IPS-15b (cell line): ENCODE measurements around the gene FBXW8.

ENCODE experiments used
- H3K27me3 ChIP-seq: one replicate; pipeline ENCODE4 v1.6.1; 2013; ENCODE audit warnings: low read length; ENCODE audit not compliant: control insufficient read depth, insufficient read depth
- H3K36me3 ChIP-seq: one replicate; pipeline ENCODE4 v1.6.1; 2013; ENCODE audit warnings: low read length; ENCODE audit not compliant: control insufficient read depth, insufficient read depth
- H3K4me1 ChIP-seq: one replicate; pipeline ENCODE4 v1.6.1; 2013; ENCODE audit warnings: mild to moderate bottlenecking, low read length; ENCODE audit not compliant: control insufficient read depth, insufficient read depth
- H3K4me3 ChIP-seq: one replicate; pipeline ENCODE4 v1.5.1; 2013; ENCODE audit warnings: low read depth, low read length
- H3K9ac ChIP-seq: one replicate; pipeline ENCODE4 v1.6.1; 2013; ENCODE audit warnings: low read depth, mild to moderate bottlenecking, low read length
- H3K9me3 ChIP-seq: one replicate; pipeline ENCODE4 v1.6.1; 2013; ENCODE audit warnings: mild to moderate bottlenecking, low read length; ENCODE audit not compliant: control insufficient read depth, insufficient read depth

The FBXW8 gene

DNA sequence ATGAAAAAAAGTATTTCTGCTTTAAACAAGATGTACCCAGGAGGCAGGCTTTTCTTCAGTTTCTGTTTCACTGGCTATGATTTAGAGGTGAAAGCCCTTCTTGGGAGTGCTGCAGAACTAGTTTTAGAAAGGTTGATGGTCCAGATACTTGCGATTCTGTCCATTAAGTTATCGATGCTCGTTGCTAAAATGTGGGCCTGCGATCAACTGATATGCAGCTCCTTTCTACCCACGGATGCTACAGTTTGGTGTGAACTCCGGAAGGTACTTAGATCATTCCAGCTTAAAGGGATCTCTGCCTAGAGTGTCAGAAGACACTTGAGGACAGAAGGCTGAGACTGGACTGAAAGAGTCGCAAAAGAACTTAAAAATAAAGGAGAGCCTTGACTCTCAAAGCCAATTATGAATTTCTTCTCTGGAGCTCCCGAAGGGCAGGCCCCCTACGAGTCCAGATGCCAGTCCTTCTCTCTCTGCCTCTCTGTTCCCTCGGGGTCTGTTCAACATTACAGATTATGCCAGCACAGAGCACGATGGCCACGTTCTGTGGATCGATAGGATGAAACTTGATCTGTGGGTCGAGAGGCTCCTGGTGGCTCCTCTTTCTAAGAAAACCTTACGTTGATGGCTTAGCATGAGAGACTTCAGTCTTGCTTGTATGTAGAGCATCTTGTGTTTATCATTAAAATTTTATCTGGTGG is 40.0 kb downstream of the FBXW8 start:
- peaks cover 3% of the 10 kb centered on the region for H3K36me3 ChIP-seq
- H3K4me1 ChIP-seq: no peaks in the 10 kb centered on the region
- H3K27me3 ChIP-seq: no peaks in the 10 kb centered on the region
- H3K4me3 ChIP-seq: no peak overlapping the region
- H3K9me3 ChIP-seq: no peaks in the 10 kb centered on the region
- no peak overlapping the region for H3K9ac ChIP-seq

DNA sequence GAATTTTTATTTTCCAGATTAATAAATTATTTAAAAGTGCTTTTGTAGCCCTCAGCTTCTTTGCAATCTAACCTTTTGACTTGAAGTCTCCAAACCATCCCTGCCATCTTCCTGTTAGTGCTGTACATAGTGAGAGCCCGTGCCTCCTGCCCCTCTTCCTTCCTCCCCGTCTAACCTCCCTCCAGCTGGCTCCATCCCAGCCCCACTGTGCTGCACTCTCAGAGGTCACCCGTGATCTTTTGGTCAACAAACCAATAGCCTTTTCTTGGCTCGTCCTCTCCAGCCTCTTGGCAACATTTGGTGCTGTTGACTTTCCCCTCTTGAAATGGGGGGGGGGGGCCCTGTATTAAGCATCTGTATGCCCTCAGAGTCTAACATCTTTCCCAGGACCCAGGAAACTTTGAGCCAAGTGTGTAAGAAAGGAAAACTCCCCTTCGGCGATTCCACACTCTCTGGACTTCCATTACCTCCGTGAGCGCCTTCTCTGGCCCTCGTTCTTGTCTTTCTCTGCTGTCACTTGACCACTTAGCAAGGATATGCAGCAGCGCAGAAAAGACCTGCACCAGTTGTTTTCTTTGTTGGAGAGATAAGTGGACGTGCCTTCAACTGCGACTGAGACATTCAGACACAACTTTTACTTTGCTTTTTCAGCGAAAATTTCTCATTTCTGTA is 44.1 kb downstream of the FBXW8 start:
- H3K9me3 ChIP-seq: no peaks in the 10 kb centered on the region
- no peaks in the 10 kb centered on the region for H3K36me3 ChIP-seq
- H3K27me3 ChIP-seq: no peaks in the 10 kb centered on the region
- H3K9ac ChIP-seq: no peak overlapping the region
- no peak overlapping the region for H3K4me3 ChIP-seq
- no peaks in the 10 kb centered on the region for H3K4me1 ChIP-seq

- Histone ChIP-seq H3K27me3 (no peaks in the 10 kb centered on the region), H3K4me3 (no peak overlapping the region), H3K9me3 (no peaks in the 10 kb centered on the region), H3K4me1 (no peaks in the 10 kb centered on the region), H3K36me3 (no peaks in the 10 kb centered on the region), H3K9ac (no peak overlapping the region)
These were observed 44.8 kb downstream of the FBXW8 start for GRCh38 chr12:116955382-116956021.

GRCh38 chr12:116958402-116959197 is 47.9 kb downstream of the FBXW8 start:
- Histone ChIP-seq H3K9ac (no peak overlapping the region), H3K9me3 (no peaks in the 10 kb centered on the region), H3K4me3 (no peak overlapping the region), H3K36me3 (no peaks in the 10 kb centered on the region), H3K27me3 (no peaks in the 10 kb centered on the region), H3K4me1 (peaks cover 2% of the 10 kb centered on the region)

DNA sequence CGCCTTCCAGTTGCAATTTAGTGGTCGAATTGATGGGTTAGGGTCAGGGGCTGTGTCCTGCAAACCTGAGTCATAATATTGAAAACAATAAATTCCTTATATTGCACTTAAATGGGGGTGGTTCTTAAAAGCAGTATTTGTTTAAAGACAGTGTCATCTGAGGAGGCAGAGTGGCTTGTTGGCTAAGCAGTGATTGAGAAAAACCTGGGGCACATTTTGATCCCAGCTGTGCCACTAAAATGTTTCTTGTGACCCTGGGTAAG is 48.4 kb downstream of the FBXW8 start:
- peaks cover 2% of the 10 kb centered on the region for H3K4me1 ChIP-seq
- H3K9ac ChIP-seq: no peak overlapping the region
- H3K9me3 ChIP-seq: no peaks in the 10 kb centered on the region
- no peak overlapping the region for H3K4me3 ChIP-seq
- no peaks in the 10 kb centered on the region for H3K36me3 ChIP-seq
- H3K27me3 ChIP-seq: no peaks in the 10 kb centered on the region

GRCh38 chr12:116959845-116960514 is 49.2 kb downstream of the FBXW8 start:
- H3K9me3 ChIP-seq: no peaks in the 10 kb centered on the region
- H3K4me1 ChIP-seq: peaks cover 2% of the 10 kb centered on the region
- no peak overlapping the region for H3K4me3 ChIP-seq
- no peak overlapping the region for H3K9ac ChIP-seq
- H3K27me3 ChIP-seq: no peaks in the 10 kb centered on the region
- peaks cover 2% of the 10 kb centered on the region for H3K36me3 ChIP-seq

- H3K9ac ChIP-seq: peak overlapping the region; percentile 28
- no peak overlapping the region for H3K4me3 ChIP-seq
- H3K4me1 ChIP-seq: peaks cover 2% of the 10 kb centered on the region
These were observed 51.4 kb downstream of the FBXW8 start for GRCh38 chr12:116962197-116962596.

GRCh38 chr12:116962783-116963356 is 52.1 kb downstream of the FBXW8 start:
- Histone ChIP-seq H3K36me3 (peaks cover 6% of the 10 kb centered on the region), H3K4me1 (peaks cover 2% of the 10 kb centered on the region), H3K27me3 (no peaks in the 10 kb centered on the region), H3K9me3 (no peaks in the 10 kb centered on the region), H3K9ac (no peak overlapping the region), H3K4me3 (no peak overlapping the region)

More at GRCh38 chr12:116962197-116962596, 51.4 kb downstream of the FBXW8 start:
- no peaks in the 10 kb centered on the region for H3K27me3 ChIP-seq
- peaks cover 6% of the 10 kb centered on the region for H3K36me3 ChIP-seq
- H3K9me3 ChIP-seq: no peaks in the 10 kb centered on the region

GRCh38 chr12:116964054-116965050 is 53.6 kb downstream of the FBXW8 start:
- Histone ChIP-seq H3K4me1 (peaks cover 2% of the 10 kb centered on the region), H3K9ac (no peak overlapping the region), H3K4me3 (no peak overlapping the region), H3K27me3 (no peaks in the 10 kb centered on the region), H3K9me3 (no peaks in the 10 kb centered on the region), H3K36me3 (peaks cover 6% of the 10 kb centered on the region)

- Histone ChIP-seq H3K4me3 (no peak overlapping the region), H3K9me3 (no peaks in the 10 kb centered on the region), H3K4me1 (peaks cover 6% of the 10 kb centered on the region), H3K36me3 (peaks cover 6% of the 10 kb centered on the region), H3K27me3 (no peaks in the 10 kb centered on the region), H3K9ac (no peak overlapping the region)
These were observed 58.2 kb downstream of the FBXW8 start for GRCh38 chr12:116968986-116969385.
